Activated CD4-positive, CD25-positive, alpha-beta regulatory T cell (primary cell): ENCODE measurements around the gene TXNDC11.

Experiments used
- DNase-seq, 4 experiments: peaks; one replicate each; lab custom pipeline; 2025; lab: John Stamatoyannopoulos, UW

The TXNDC11 gene

GRCh38 chr16:11674001-11674817 lies 68.4 kb downstream of the TXNDC11 start:
- DNase-seq = no peak

GRCh38 chr16:11673091-11674000 lies 69.3 kb downstream of the TXNDC11 start:
- DNase-seq = no peak

- peak in 2 of 4 experiments; percentile 20 to 21 for DNase-seq
Observed at GRCh38 chr16:11672206-11673090, 70.2 kb downstream of the TXNDC11 start.

GRCh38 chr16:11671676-11672075 lies 71.0 kb downstream of the TXNDC11 start:
- DNase-seq = no peak

- DNase-seq = no peak
Observed at GRCh38 chr16:11671271-11671670, 71.4 kb downstream of the TXNDC11 start.

GRCh38 chr16:11670171-11671131 lies 72.2 kb downstream of the TXNDC11 start:
- no peak for DNase-seq

GRCh38 chr16:11669380-11670146 lies 73.1 kb downstream of the TXNDC11 start:
- DNase-seq = no peak

- DNase-seq = no peak
Observed at GRCh38 chr16:11668623-11669379, 73.9 kb downstream of the TXNDC11 start.

- DNase-seq = peak; percentile 68 to 82 (median 77)
Observed at GRCh38 chr16:11667824-11668622, 74.6 kb downstream of the TXNDC11 start, which contains the start of gene SNN. Gene SNN (plus strand): TSS chr16:11668455. CDS start chr16:11676060, 7,605 bp downstream.

- no peak for DNase-seq
Observed at GRCh38 chr16:11667221-11667823, 75.3 kb downstream of the TXNDC11 start.

- no peak for DNase-seq
Observed at GRCh38 chr16:11666103-11667055, 76.3 kb downstream of the TXNDC11 start.

- DNase-seq = peak in 1 of 4 experiments; percentile 22
Observed at GRCh38 chr16:11665071-11665491, 77.6 kb downstream of the TXNDC11 start.

GRCh38 chr16:11662582-11662981 lies 80.1 kb downstream of the TXNDC11 start:
- no peak for DNase-seq

GRCh38 chr16:11660565-11660964 lies 82.1 kb downstream of the TXNDC11 start:
- DNase-seq = no peak

GRCh38 chr16:11658896-11659708 lies 83.6 kb downstream of the TXNDC11 start:
- no peak for DNase-seq

GRCh38 chr16:11657556-11657955 lies 85.1 kb downstream of the TXNDC11 start:
- no peak for DNase-seq
